Esophagus (tissue), 2 donors: ENCODE measurements around the gene CDHR1. TPM values are rescaled to one million over a fixed set of nuclear protein-coding genes. Genes with fewer than 3 reads are reported as not detected.

ENCODE experiments used
- H3K27ac ChIP-seq, 2 donors: one replicate each; pipeline ENCODE4 v1.5.1; 2013; ENCODE audit warnings: low read depth in 2 of 2, mild to moderate bottlenecking in 2 of 2, inconsistent platforms in 1 of 2, low read length in 1 of 2, moderate library complexity in 1 of 2
- H3K27me3 ChIP-seq, 2 donors: one replicate each; pipeline ENCODE4 v1.6.1; 2013; ENCODE audit warnings: low read length in 2 of 2, control low read depth in 1 of 2, mild to moderate bottlenecking in 1 of 2; ENCODE audit not compliant: insufficient read depth in 2 of 2, control insufficient read depth in 1 of 2
- H3K36me3 ChIP-seq, 2 donors: one replicate each; pipeline ENCODE4 v1.6.1; 2013; ENCODE audit warnings: low read length in 1 of 2; ENCODE audit not compliant: control insufficient read depth in 2 of 2, insufficient read depth in 2 of 2
- H3K4me1 ChIP-seq, 2 donors: one replicate each; pipeline ENCODE4 v1.6.1; 2013; ENCODE audit warnings: low read length in 1 of 2; ENCODE audit not compliant: control insufficient read depth in 2 of 2, insufficient read depth in 2 of 2
- H3K4me3 ChIP-seq, 2 donors: one replicate each; pipeline ENCODE4 v1.5.1; 2013; ENCODE audit warnings: low read length in 2 of 2, mild to moderate bottlenecking in 2 of 2, low read depth in 1 of 2, moderate library complexity in 1 of 2
- H3K9me3 ChIP-seq, 2 donors: one replicate each; pipeline ENCODE4 v1.6.1; 2013; ENCODE audit warnings: mild to moderate bottlenecking in 2 of 2, low read depth in 1 of 2, low read length in 1 of 2, moderate library complexity in 1 of 2; ENCODE audit not compliant: control insufficient read depth in 2 of 2, insufficient read depth in 1 of 2
- WGBS, 2 donors: extraction: QIAGEN DNeasy Blood & Tissue Kit; methylation state at CpG; one replicate each; pipeline ENCODE4 v1.1.7; 2013; 5-methylcytosine and 5-hydroxymethylcytosine counted together
- polyA plus RNA-seq, 2 donors: library from polyadenylated mRNA; stranded (reverse); fragments of 200-250 nt; gene quantifications; one replicate each; pipeline ENCODE4 v1.2.3, GENCODE V29; 2013
- donor health status: healthy with polysubstance abuse.
- donor health status: Bipolar disorder and iron deficiency.

CDHR1 gene
- polyA plus RNA-seq, 2 donors, result 5.0 to 16.1 TPM

GRCh38 chr10:84248794-84249193, 54.5 kb downstream of the CDHR1 start:
- Histone ChIP-seq H3K4me1 (no peaks in the 10 kb centered on the region), H3K9me3 (peaks cover 0 to 2% of the 10 kb centered on the region in 2 donors), H3K27me3 (no peaks in the 10 kb centered on the region), H3K27ac (no peak overlapping the region), H3K4me3 (no peak overlapping the region), H3K36me3 (no peaks in the 10 kb centered on the region)
- WGBS, 2 donors, result 78 to 84% methylated on average over 12 of the region's 12 CpGs

GRCh38 chr10:84254552-84255478, 60.5 kb downstream of the CDHR1 start:
- H3K27me3 ChIP-seq, result no peaks in the 10 kb centered on the region
- 53 to 62% methylated on average over 10 of the region's 10 CpGs for WGBS, 2 donors
- no peaks in the 10 kb centered on the region for H3K4me1 ChIP-seq
- no peak overlapping the region for H3K4me3 ChIP-seq
- no peak overlapping the region for H3K27ac ChIP-seq
- H3K9me3 ChIP-seq, result peaks cover 0 to 2% of the 10 kb centered on the region in 2 donors
- H3K36me3 ChIP-seq, result no peaks in the 10 kb centered on the region

GRCh38 chr10:84256510-84257342, 62.4 kb downstream of the CDHR1 start:
- 39 to 41% methylated on average over 35 of the region's 35 CpGs for WGBS, 2 donors
- H3K36me3 ChIP-seq, result no peaks in the 10 kb centered on the region
- no peaks in the 10 kb centered on the region for H3K4me1 ChIP-seq
- H3K27ac ChIP-seq, result no peak overlapping the region
- no peak overlapping the region for H3K4me3 ChIP-seq
- no peaks in the 10 kb centered on the region for H3K27me3 ChIP-seq
- peaks cover 0 to 2% of the 10 kb centered on the region in 2 donors for H3K9me3 ChIP-seq

- Histone ChIP-seq H3K36me3 (no peaks in the 10 kb centered on the region), H3K27ac (no peak overlapping the region), H3K4me3 (no peak overlapping the region), H3K9me3 (peaks cover 0 to 2% of the 10 kb centered on the region in 2 donors), H3K27me3 (no peaks in the 10 kb centered on the region), H3K4me1 (no peaks in the 10 kb centered on the region)
- WGBS, 2 donors, result 74 to 76% methylated on average over 15 of the region's 15 CpGs
These were observed 63.1 kb downstream of the CDHR1 start for GRCh38 chr10:84257343-84258020.

GRCh38 chr10:84258034-84258695, 63.8 kb downstream of the CDHR1 start:
- H3K9me3 ChIP-seq, result peaks cover 0 to 2% of the 10 kb centered on the region in 2 donors
- H3K36me3 ChIP-seq, result no peaks in the 10 kb centered on the region
- 82 to 87% methylated on average over 7 of the region's 7 CpGs for WGBS, 2 donors
- no peak overlapping the region for H3K27ac ChIP-seq
- no peaks in the 10 kb centered on the region for H3K4me1 ChIP-seq
- no peaks in the 10 kb centered on the region for H3K27me3 ChIP-seq
- no peak overlapping the region for H3K4me3 ChIP-seq

- 79 to 87% methylated on average over 7 of the region's 7 CpGs for WGBS, 2 donors
- H3K27me3 ChIP-seq, result no peaks in the 10 kb centered on the region
These were observed 67.0 kb downstream of the CDHR1 start for GRCh38 chr10:84261236-84261915.

GRCh38 chr10:84262190-84262956, 68.0 kb downstream of the CDHR1 start:
- H3K36me3 ChIP-seq, result no peaks in the 10 kb centered on the region
- no peaks in the 10 kb centered on the region for H3K27me3 ChIP-seq
- H3K27ac ChIP-seq, result no peak overlapping the region
- no peak overlapping the region for H3K4me3 ChIP-seq
- H3K4me1 ChIP-seq, result no peaks in the 10 kb centered on the region
- WGBS, 2 donors, result 72 to 78% methylated on average over 12 to 13 of the region's 13 CpGs
- H3K9me3 ChIP-seq, result no peaks in the 10 kb centered on the region

More at GRCh38 chr10:84261236-84261915, 67.0 kb downstream of the CDHR1 start:
- Histone ChIP-seq H3K27ac (no peak overlapping the region), H3K9me3 (no peaks in the 10 kb centered on the region), H3K4me1 (no peaks in the 10 kb centered on the region), H3K36me3 (no peaks in the 10 kb centered on the region), H3K4me3 (no peak overlapping the region)

GRCh38 chr10:84263716-84264115, 69.4 kb downstream of the CDHR1 start:
- Histone ChIP-seq H3K36me3 (no peaks in the 10 kb centered on the region), H3K27ac (no peak overlapping the region), H3K4me3 (no peak overlapping the region), H3K4me1 (no peaks in the 10 kb centered on the region), H3K9me3 (no peaks in the 10 kb centered on the region), H3K27me3 (no peaks in the 10 kb centered on the region)
- WGBS, 2 donors, result 83 to 84% methylated on average over 5 of the region's 5 CpGs
